ENCODE data around the gene HSPB6. TPM values are rescaled to one million over a fixed set of nuclear protein-coding genes. Genes with fewer than 3 reads are reported as not detected.

HSPB6 gene
- total RNA-seq, 2 donors from 2014 or later = 78.6 to 130 TPM

- no peak for TF ChIP-seq CTCF (IDR thresholded peaks at IDR 0.05)
- Histone ChIP-seq H3K9me3 (no peaks in the 10 kb centered on the region), H3K27me3 (replicated peaks; ENCODE audit: insufficient read depth) (no peaks in the 10 kb centered on the region), H3K4me3 (no peak overlapping the region), H3K4me1 (ENCODE audit: control insufficient read depth in 1 of 2, low read depth in 2 of 2) (no peaks in the 10 kb centered on the region), H3K27ac (no peak overlapping the region), H3K36me3 (no peaks in the 10 kb centered on the region)
- DNase-seq (ENCODE audit: low spot score) (no peak), ATAC-seq (ENCODE audit: insufficient number of reproducible peaks, low FRiP score, low read depth) (no peak)
These were observed 48.4 kb downstream of the HSPB6 start for GRCh38 chr19:35708391-35708790.

Other genes starting within 250 kb of the HSPB6 start
- 10 to 100 TPM; 26.1 to 53.7 TPM for gene DMKN, start 243.4 kb downstream of the HSPB6 start, total RNA-seq
- gene SBSN, start 228.7 kb downstream of the HSPB6 start, total RNA-seq = 1 to 10 TPM in 1 of 2 donors, not detected in 1; 1.5 TPM
- gene GAPDHS, start 223.6 kb downstream of the HSPB6 start, total RNA-seq = not detected
- 10 to 100 TPM; 49.7 to 75.8 TPM for gene TMEM147, start 211.4 kb downstream of the HSPB6 start, total RNA-seq
- gene ATP4A, start 193.4 kb downstream of the HSPB6 start, total RNA-seq = under 1 TPM in 1 of 2 donors, not detected in 1; 0.35 TPM
- not detected for gene PMIS2, start 170.9 kb downstream of the HSPB6 start, total RNA-seq
- 10 to 100 TPM in 1 of 2 donors, 1 to 10 TPM in 1; 8.4 to 13.9 TPM for gene HAUS5, start 144.3 kb downstream of the HSPB6 start, total RNA-seq
- gene RBM42, start 128.0 kb downstream of the HSPB6 start, total RNA-seq = 10 to 100 TPM; 47.2 to 53.8 TPM
- gene ETV2, start 115.3 kb downstream of the HSPB6 start, total RNA-seq = not detected
- 100 to 1,000 TPM; 258 to 386 TPM for gene COX6B1, start 108.7 kb downstream of the HSPB6 start, total RNA-seq
- gene UPK1A, start 90.5 kb downstream of the HSPB6 start, total RNA-seq = not detected
- not detected for gene ZBTB32, start 52.5 kb downstream of the HSPB6 start, total RNA-seq
- 10 to 100 TPM; 26.4 to 31.3 TPM for gene KMT2B, start 39.0 kb downstream of the HSPB6 start, total RNA-seq
- gene IGFLR1, start 14.6 kb downstream of the HSPB6 start, total RNA-seq = 10 to 100 TPM in 1 of 2 donors, 1 to 10 TPM in 1; 6.9 to 13.1 TPM
- 10 to 100 TPM; 34.4 to 42.6 TPM for gene U2AF1L4, start 11.6 kb downstream of the HSPB6 start, total RNA-seq
- 10 to 100 TPM; 25.5 to 30.1 TPM for gene PSENEN, start 11.4 kb downstream of the HSPB6 start, total RNA-seq
- 10 to 100 TPM in 1 of 2 donors, 1 to 10 TPM in 1; 9.9 to 30.5 TPM for gene LIN37, start 8.5 kb downstream of the HSPB6 start, total RNA-seq
- 10 to 100 TPM; 11.1 to 16.6 TPM for gene PROSER3, start 1.1 kb upstream of the HSPB6 start, total RNA-seq
- 10 to 100 TPM; 15.4 to 30.7 TPM for gene ARHGAP33, start 18.5 kb upstream of the HSPB6 start, total RNA-seq
- not detected for gene PRODH2, start 55.8 kb upstream of the HSPB6 start, total RNA-seq
- not detected for gene NPHS1, start 95.5 kb upstream of the HSPB6 start, total RNA-seq
- under 1 TPM in 1 of 2 donors, not detected in 1; 0.92 TPM for gene KIRREL2, start 99.9 kb upstream of the HSPB6 start, total RNA-seq
- gene APLP1, start 111.5 kb upstream of the HSPB6 start, total RNA-seq = 10 to 100 TPM; 28.1 to 47.2 TPM
- gene NFKBID, start 143.5 kb upstream of the HSPB6 start, total RNA-seq = 10 to 100 TPM in 1 of 2 donors, 1 to 10 TPM in 1; 5.4 to 32.6 TPM
- gene HCST, start 145.5 kb upstream of the HSPB6 start, total RNA-seq = 10 to 100 TPM in 1 of 2 donors, 1 to 10 TPM in 1; 4.5 to 13.2 TPM
- gene TYROBP, start 151.3 kb upstream of the HSPB6 start, total RNA-seq = 100 to 1,000 TPM; 155 to 247 TPM
- 10 to 100 TPM; 14.3 to 26.7 TPM for gene LRFN3, start 179.3 kb upstream of the HSPB6 start, total RNA-seq
- gene SDHAF1, start 238.2 kb upstream of the HSPB6 start, total RNA-seq = 10 to 100 TPM; 43.0 to 70.5 TPM

Data from thoracic aorta (tissue), 2 donors.